A673 (cell line): Measurements from ENCODE around the gene DENND1A. TPM values are rescaled to one million over a fixed set of nuclear protein-coding genes. Genes with fewer than 3 reads are reported as not detected.
A peak's percentile ranks its signal among the peaks of the same experiment; 100 is the strongest.

Source experiments
- BruUV-seq: library from RNA; stranded (reverse); fragments of 400-500 nt; replicated peaks from 2 replicates; lab custom pipeline; 2021; lab: Mats Ljungman, UMichigan
- CTCF ChIA-PET: fragments of 300-600 bp; sonication (Branson Sonifier 250); formaldehyde crosslinking; loops from one replicate; lab custom pipeline; 2022; ENCODE audit warnings: antibody characterized with exemption; lab: Charles Lee
- POLR2A ChIA-PET: fragments of 300-600 bp; sonication (Branson Sonifier 250); formaldehyde crosslinking; loops from one replicate; lab custom pipeline; 2022; ENCODE audit warnings: antibody characterized with exemption; ENCODE audit not compliant: low non-redundant PET; lab: Charles Lee
- DNase-seq: peaks from one replicate; pipeline ENCODE4 v3.0.0-alpha.2; 2015; ENCODE audit warnings: low spot score
- H3K27ac ChIP-seq: fragments of 200-600 bp; sonication (generic); 2 replicates; pipeline ENCODE4 v1.5.1; 2016; ENCODE audit warnings: mixed run types, low read depth, mild to moderate bottlenecking, mixed read lengths, antibody characterized with exemption, low read length; ENCODE audit not compliant: poor library complexity, severe bottlenecking
- H3K27me3 ChIP-seq: fragments of 200-600 bp; sonication (generic); replicated peaks from 2 replicates; pipeline ENCODE4 v1.6.1; 2017; ENCODE audit warnings: mixed run types, low read depth, mild to moderate bottlenecking, mixed read lengths, antibody characterized with exemption, low read length; ENCODE audit not compliant: insufficient read depth, poor library complexity
- H3K36me3 ChIP-seq: fragments of 200-600 bp; sonication (generic); 2 replicates; pipeline ENCODE4 v1.6.1; 2016; ENCODE audit warnings: mixed run types, mild to moderate bottlenecking, mixed read lengths, antibody characterized with exemption, low read length; ENCODE audit not compliant: insufficient read depth, poor library complexity, severe bottlenecking
- H3K4me1 ChIP-seq: fragments of 200-600 bp; sonication (generic); 2 replicates; pipeline ENCODE4 v1.6.1; 2017; ENCODE audit warnings: mixed run types, mild to moderate bottlenecking, mixed read lengths, antibody characterized with exemption, low read length; ENCODE audit not compliant: insufficient read depth, poor library complexity, severe bottlenecking
- H3K4me3 ChIP-seq: fragments of 200-600 bp; sonication (generic); 2 replicates; pipeline ENCODE4 v1.5.1; 2016; ENCODE audit warnings: low read depth, mixed run types, mild to moderate bottlenecking, mixed read lengths, low read length; ENCODE audit not compliant: poor library complexity, severe bottlenecking
- H3K9me3 ChIP-seq: fragments of 200-600 bp; sonication (generic); 2 replicates; pipeline ENCODE4 v1.6.1; 2016; ENCODE audit warnings: mixed run types, low read depth, mild to moderate bottlenecking, mixed read lengths, antibody characterized with exemption, low read length; ENCODE audit not compliant: poor library complexity, severe bottlenecking
- CTCF ChIP-seq: fragments of 300-800, 200-600 bp; sonication (generic); conservative IDR thresholded peaks from 2 replicates; pipeline ENCODE4 v1.5.1; 2017; ENCODE audit warnings: low read depth, mild to moderate bottlenecking, antibody characterized with exemption, low read length, moderate library complexity, mixed read lengths
- EZH2 ChIP-seq: fragments of 200-600 bp; sonication (generic); IDR thresholded peaks from 2 replicates; pipeline ENCODE4 v1.6.1; 2017; ENCODE audit warnings: borderline replicate concordance, low read depth, mild to moderate bottlenecking, mixed read lengths, antibody characterized with exemption, low read length; ENCODE audit not compliant: poor library complexity, severe bottlenecking
- intact Hi-C: fragments of 100-400 bp; cut with micrococcal nuclease; formaldehyde crosslinking; loops from one replicate; pipeline ENCODE4 v1.10.0; 2022; ENCODE audit not compliant: unreplicated experiment
- total RNA-seq: library from RNA; stranded (reverse); gene quantifications from 2 replicates; pipeline ENCODE4 v1.2.3, GENCODE V29; 2021

DENND1A gene
- total RNA-seq, 1 experiment from 2014 or later: 12.0 TPM

GRCh38 chr9:123355761-123356431 is 574.0 kb downstream of the DENND1A start, which contains the start of gene CRB2:
CRB2 (plus strand) TSS chr9:123356197; CDS start chr9:123356261, 64 bp downstream.
- ChIA-PET POLR2A (no interaction called here), CTCF (no interaction called here)
- H3K36me3 ChIP-seq: no peaks in the 10 kb centered on the region
- no peak for DNase-seq
- TF ChIP-seq CTCF (no peak), EZH2 (no peak)
- no peaks in the 10 kb centered on the region for H3K27me3 ChIP-seq
- intact Hi-C loops: no loop called here
- no TSS peak for BruUV-seq
- H3K4me1 ChIP-seq: peaks cover 10% of the 10 kb centered on the region
- H3K9me3 ChIP-seq: no peaks in the 10 kb centered on the region
- no peak within 1 kb of the TSS for H3K27ac ChIP-seq
- H3K4me3 ChIP-seq: no peak within 1 kb of the TSS

GRCh38 chr9:123354806-123355508 is 575.0 kb downstream of the DENND1A start:
- TF ChIP-seq CTCF: no peak
- TF ChIP-seq EZH2: no peak
- Histone ChIP-seq H3K4me1 (peaks cover 11% of the 10 kb centered on the region), H3K9me3 (no peaks in the 10 kb centered on the region), H3K27me3 (no peaks in the 10 kb centered on the region), H3K4me3 (no peak overlapping the region), H3K27ac (no peak overlapping the region), H3K36me3 (no peaks in the 10 kb centered on the region)
- intact Hi-C loops: loop anchor here (1.0 to 5.0 kb wide), 2 partner anchors 30 to 543 kb away; no protein-coding TSS in a partner anchor
- no peak for DNase-seq
- POLR2A ChIA-PET: no interaction called here
- CTCF ChIA-PET: interaction anchor here (0.5 to 0.9 kb wide), 2 partner anchors 31 to 47 kb away, joined by 3 to 4 read pairs; no protein-coding TSS in a partner anchor
- no TSS peak for BruUV-seq

DNA sequence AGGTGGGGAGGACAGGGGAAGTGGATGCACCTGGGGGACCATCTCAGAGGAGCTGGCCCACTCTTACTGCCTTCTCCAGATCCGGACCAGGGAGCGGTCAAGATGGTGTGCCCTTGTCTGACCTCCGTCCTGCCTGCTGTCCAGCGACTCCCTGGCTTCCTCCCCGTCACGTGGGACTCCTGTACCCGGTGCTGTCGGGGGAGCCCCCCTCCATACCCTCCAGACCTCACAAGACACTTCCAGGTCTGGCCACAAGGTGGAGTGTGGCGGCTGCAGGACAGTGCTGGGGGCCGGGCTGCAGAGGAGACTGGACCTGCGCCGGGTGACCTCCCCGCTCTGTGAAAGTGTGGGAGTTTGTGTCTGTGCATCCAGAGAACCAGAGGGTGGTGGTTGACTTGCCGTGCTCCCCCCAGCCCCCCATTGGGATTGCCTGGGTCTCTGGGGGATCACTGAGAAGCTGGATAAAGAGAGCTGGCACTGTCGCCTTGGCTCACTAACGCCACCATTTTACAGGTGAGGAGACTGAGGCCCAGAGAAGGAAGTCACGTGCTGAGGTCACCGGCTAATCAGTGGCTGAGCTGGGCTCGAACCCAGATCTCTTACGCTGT is 575.8 kb downstream of the DENND1A start:
- peak; percentile 70 for DNase-seq
- Histone ChIP-seq H3K27me3 (no peaks in the 10 kb centered on the region), H3K27ac (no peak overlapping the region), H3K36me3 (no peaks in the 10 kb centered on the region), H3K9me3 (no peaks in the 10 kb centered on the region), H3K4me3 (no peak overlapping the region), H3K4me1 (peaks cover 15% of the 10 kb centered on the region)
- POLR2A ChIA-PET: no interaction called here
- no TSS peak for BruUV-seq
- CTCF ChIA-PET: interaction anchor here (0.5 to 0.9 kb wide), 4 partner anchors 24 to 242 kb away, joined by 3 to 7 read pairs (median 6); no protein-coding TSS in a partner anchor
- TF ChIP-seq CTCF: peak; percentile 94
- no peak for TF ChIP-seq EZH2
- intact Hi-C loops: loop anchor here (1.0 to 5.0 kb wide), 2 partner anchors 31 to 542 kb away; no protein-coding TSS in a partner anchor
